GM12878 (cell line): Measurements from ENCODE around the gene GAREM1. TPM values are rescaled to one million over a fixed set of nuclear protein-coding genes. Genes with fewer than 3 reads are reported as not detected.

Experiments used
- ATAC-seq: fragments of 200-7000 bp; cut with Tn5 transposase; 3 replicates; pipeline ENCODE4 v1.9.1; 2020; ENCODE audit warnings: mild to moderate bottlenecking, moderate library complexity
- BruUV-seq: library from RNA; stranded (reverse); fragments of 400-500 nt; replicated peaks from 2 replicates; lab custom pipeline; 2021; lab: Mats Ljungman, UMichigan
- CTCF ChIA-PET: fragments of 300-600 bp; sonication (Branson Sonifier 250); formaldehyde crosslinking; extraction: SDS; loops from one replicate; lab custom pipeline; 2021; ENCODE audit warnings: inconsistent platforms; lab: Yijun Ruan, JAX
- POLR2A ChIA-PET: fragments of 350-600 bp; formaldehyde crosslinking; extraction: SDS; loops from one replicate; lab custom pipeline; 2021; ENCODE audit warnings: inconsistent platforms; lab: Charles Lee
- RAD21 ChIA-PET: fragments of 300-600 bp; sonication (Branson Sonifier 250); formaldehyde crosslinking; loops from one replicate; lab custom pipeline; 2023; ENCODE audit warnings: antibody characterized with exemption; ENCODE audit not compliant: unreplicated experiment; lab: Charles Lee
- SMC1A ChIA-PET: fragments of 300-600 bp; sonication (Branson Sonifier 250); formaldehyde crosslinking; loops from one replicate; lab custom pipeline; 2023; ENCODE audit not compliant: unreplicated experiment, uncharacterized antibody; lab: Charles Lee
- DNase-seq: peaks from one replicate; pipeline ENCODE4 v3.0.0-alpha.2; 2011; ENCODE audit warnings: low read depth, low spot score
- FAIRE-seq: peaks from 3 replicates; lab custom pipeline; 2011; peaks lifted over from hg19 to GRCh38; lab: Jason Lieb, UNC
- H2AFZ ChIP-seq: 2 replicates; pipeline ENCODE4 v1.6.0; 2011; ENCODE audit warnings: low read depth, low read length, control low read depth; ENCODE audit not compliant: control insufficient read depth
- H3K27ac ChIP-seq: 2 replicates; pipeline ENCODE4 v1.5.1; 2011; ENCODE audit warnings: control low read depth; ENCODE audit not compliant: control insufficient read depth, insufficient read depth
- H3K27me3 ChIP-seq, 2 experiments: replicated peaks in 1 of 2; 2 replicates each; pipeline versions ENCODE4 v1.6.0 to v1.6.1; 2011; ENCODE audit warnings: low read length in 1 of 2; ENCODE audit not compliant: control insufficient read depth in 2 of 2, insufficient read depth in 2 of 2
- H3K36me3 ChIP-seq, 2 experiments: 2 replicates each; pipeline ENCODE4 v1.5.1; 2011; ENCODE audit warnings: low read length in 1 of 2; ENCODE audit not compliant: control insufficient read depth in 2 of 2, insufficient read depth in 2 of 2
- H3K4me1 ChIP-seq: 2 replicates; pipeline ENCODE4 v1.6.1; 2011; ENCODE audit warnings: mild to moderate bottlenecking, low read length, moderate library complexity, mixed read lengths; ENCODE audit not compliant: control insufficient read depth, insufficient read depth
- H3K4me2 ChIP-seq: 2 replicates; pipeline ENCODE4 v1.6.0; 2011; ENCODE audit warnings: control low read depth; ENCODE audit not compliant: control insufficient read depth, insufficient read depth
- H3K4me3 ChIP-seq: fragments of 200-600 bp; sonication (generic); 2 replicates; pipeline ENCODE4 v1.5.1; 2016
- H3K79me2 ChIP-seq: 2 replicates; pipeline ENCODE4 v1.6.0; 2011; ENCODE audit warnings: low read length; ENCODE audit not compliant: control insufficient read depth, insufficient read depth
- H3K9ac ChIP-seq: 2 replicates; pipeline ENCODE4 v1.8.0; 2011; ENCODE audit warnings: low read length, control low read depth, mixed read lengths; ENCODE audit not compliant: control insufficient read depth, insufficient read depth
- H3K9me3 ChIP-seq: replicated peaks from 3 replicates; pipeline ENCODE4 v1.5.1; 2011; ENCODE audit warnings: mild to moderate bottlenecking, low read length; ENCODE audit not compliant: control insufficient read depth, insufficient read depth
- H4K20me1 ChIP-seq: 2 replicates; pipeline ENCODE4 v1.6.0; 2011; ENCODE audit not compliant: control insufficient read depth, insufficient read depth
- BCL11A ChIP-seq: IDR thresholded peaks from 2 replicates; pipeline ENCODE4 v1.6.1; 2011; ENCODE audit warnings: low read depth, low read length
- CEBPB ChIP-seq, 2 experiments: fragments of 150-350 bp in 1 of 2; IDR thresholded peaks; 2 replicates each; pipeline ENCODE4 v1.6.1; 2012 to 2014; ENCODE audit warnings: low read depth in 2 of 2, low read length in 2 of 2, borderline replicate concordance in 1 of 2, inconsistent platforms in 1 of 2
- DPF2 ChIP-seq: fragments of 450-650 bp; IDR thresholded peaks from 2 replicates; pipeline ENCODE4 v1.6.1; 2017; ENCODE audit warnings: mild to moderate bottlenecking
- EZH2 ChIP-seq: IDR thresholded peaks from 2 replicates; pipeline ENCODE4 v1.6.1; 2012; ENCODE audit warnings: low read depth, mild to moderate bottlenecking, control low read depth, inconsistent platforms, low read length, borderline replicate concordance; ENCODE audit not compliant: control insufficient read depth
- JUNB ChIP-seq: IDR thresholded peaks from 2 replicates; pipeline ENCODE4 v1.6.1; 2016; ENCODE audit warnings: antibody characterized with exemption, mild to moderate bottlenecking
- KDM1A ChIP-seq: fragments of 200-600 bp; sonication (generic); IDR thresholded peaks from 2 replicates; pipeline ENCODE4 v1.6.1; 2016; ENCODE audit warnings: borderline replicate concordance
- PAX8 ChIP-seq: fragments of 450-650 bp; IDR thresholded peaks from 2 replicates; pipeline ENCODE4 v1.6.1; 2017; ENCODE audit warnings: mild to moderate bottlenecking, moderate library complexity
- PML ChIP-seq: IDR thresholded peaks from 2 replicates; pipeline ENCODE4 v1.6.1; 2012; ENCODE audit warnings: low read length, inconsistent platforms
- POLR2AphosphoS2 ChIP-seq: IDR thresholded peaks from 2 replicates; pipeline ENCODE4 v1.6.1; 2011; ENCODE audit warnings: low read depth, mild to moderate bottlenecking, low read length, improper control_type of control experiment, moderate library complexity
- POLR2AphosphoS5 ChIP-seq: IDR thresholded peaks from 2 replicates; pipeline ENCODE4 v1.6.1; 2011; ENCODE audit warnings: mild to moderate bottlenecking, low read length, inconsistent platforms
- RAD21 ChIP-seq: IDR thresholded peaks from 2 replicates; pipeline ENCODE4 v1.6.1; 2011; ENCODE audit warnings: mild to moderate bottlenecking, low read depth, low read length, moderate library complexity; ENCODE audit not compliant: insufficient read depth
- RB1 ChIP-seq: fragments of 450-650 bp; formaldehyde crosslinking; IDR thresholded peaks from 2 replicates; pipeline ENCODE4 v1.6.1; 2017; ENCODE audit warnings: mild to moderate bottlenecking, borderline replicate concordance
- RELA ChIP-seq: fragments of 450-650 bp; IDR thresholded peaks from 2 replicates; pipeline ENCODE4 v1.8.0; 2014; ENCODE audit warnings: borderline replicate concordance; ENCODE audit not compliant: partially characterized antibody
- SMARCA5 ChIP-seq: fragments of 450-650 bp; IDR thresholded peaks from 2 replicates; pipeline ENCODE4 v1.6.1; 2017; ENCODE audit warnings: mild to moderate bottlenecking
- TBL1XR1 ChIP-seq: IDR thresholded peaks from 2 replicates; pipeline ENCODE4 v1.6.1; 2012; ENCODE audit warnings: low read depth, low read length, improper control_type of control experiment
- ZNF217 ChIP-seq: fragments of 450-650 bp; IDR thresholded peaks from 2 replicates; pipeline ENCODE4 v1.6.1; 2017; ENCODE audit warnings: antibody characterized with exemption, mild to moderate bottlenecking
- ZNF24 ChIP-seq: fragments of 450-650 bp; IDR thresholded peaks from 2 replicates; pipeline ENCODE4 v1.6.1; 2017; ENCODE audit warnings: antibody characterized with exemption, mild to moderate bottlenecking
- ZNF274 ChIP-seq: IDR thresholded peaks from one replicate; pipeline ENCODE4 v1.8.0; 2011; ENCODE audit not compliant: insufficient read length, insufficient read depth
- WGBS: methylation state at CpG from one replicate; pipeline ENCODE4 v1.1.6; 2016; ENCODE audit warnings: low lambda C conversion rate; ENCODE audit not compliant: insufficient replicate concordance, insufficient coverage; ENCODE audit errors: missing lambda C conversion rate; 5-methylcytosine and 5-hydroxymethylcytosine counted together
- in situ Hi-C: fragments of 300-500 bp; cut with MboI; formaldehyde crosslinking; loops from 9 replicates; pipeline ENCODE4 v1.14.3; 2018; ENCODE audit warnings: mixed read lengths
- intact Hi-C: fragments of 100-400 bp; cut with micrococcal nuclease; formaldehyde crosslinking; loops from one replicate; pipeline ENCODE4 v1.14.2; 2022; ENCODE audit not compliant: unreplicated experiment
- polyA plus RNA-seq, 11 experiments: library from polyadenylated mRNA; depleted of rRNA in 4 of 11; unstranded in 6 of 11; stranded (reverse) in 5 of 11; fragments of >200 nt; fragmentation: Nextera tagmentation in 4 of 11; fragmentation: Illumina TruSeq in 1 of 11; extraction: Ambion mirVana in 4 of 11; extraction: Trizol in 1 of 11; gene quantifications; 1 replicate in 1 of 11; 2 replicates in 10 of 11; pipeline versions ENCODE4 v1.2.1 to v1.2.3, GENCODE V29; 2011 to 2016; ENCODE audit warnings: inconsistent platforms in 2 of 11, missing spikeins in 2 of 11, low read depth in 1 of 11
- total RNA-seq, 4 experiments: library from RNA; depleted of rRNA in 3 of 4; stranded (reverse); fragments of >200 nt in 3 of 4; fragmentation: Illumina TruSeq in 1 of 4; extraction: Trizol in 1 of 4; gene quantifications; 2 replicates each; pipeline versions ENCODE4 v1.2.1 to v1.2.3, GENCODE V29; 2013 to 2021

The GAREM1 gene
- total and polyA plus RNA-seq, 10 of the 15 experiments (the other 5 are each of a cell fraction or from before 2014, with no cell fraction given): 0.05 to 0.29 (median 0.05) TPM; not detected in 7

- Histone ChIP-seq H3K27ac (no peak overlapping the region), H3K4me3 (no peak overlapping the region), H2AFZ (no peak overlapping the region), H3K36me3 (no peaks in the 10 kb centered on the region), H3K9ac (no peak overlapping the region), H3K4me2 (no peak overlapping the region), H3K79me2 (no peaks in the 10 kb centered on the region), H3K27me3 (no peaks in the 10 kb centered on the region), H4K20me1 (no peaks in the 10 kb centered on the region), H3K9me3 (no peaks in the 10 kb centered on the region), H3K4me1 (no peaks in the 10 kb centered on the region)
- TF ChIP-seq ZNF24: no peak
- no peak for TF ChIP-seq EZH2
- no peak for TF ChIP-seq POLR2AphosphoS2
- TF ChIP-seq RAD21: no peak
- no peak for TF ChIP-seq PML
- TF ChIP-seq POLR2AphosphoS5: no peak
- no peak for TF ChIP-seq ZNF274
- no peak for TF ChIP-seq DPF2
- TF ChIP-seq JUNB: no peak
- TF ChIP-seq KDM1A: no peak
- no peak for TF ChIP-seq CEBPB (IDR thresholded peaks at IDR 0.05; ENCODE audit: borderline replicate concordance in 1 of 2, low read depth in 2 of 2, low read length in 2 of 2)
- no peak for TF ChIP-seq TBL1XR1
- no peak for TF ChIP-seq SMARCA5
- TF ChIP-seq RELA: no peak
- no peak for TF ChIP-seq BCL11A
- TF ChIP-seq ZNF217: no peak
- TF ChIP-seq PAX8: no peak
- no peak for TF ChIP-seq RB1
- CTCF ChIA-PET: no interaction called here
- intact Hi-C loops: no loop called here
- FAIRE-seq (no peak), ATAC-seq (no peak), DNase-seq (no peak)
- in situ Hi-C loops: no loop called here
- POLR2A ChIA-PET: interaction anchor here (0.5 kb wide), 1 partner anchor 19 kb away, joined by 3 read pairs; no protein-coding TSS in a partner anchor
- RAD21 ChIA-PET: no interaction called here
- SMC1A ChIA-PET: no interaction called here
- WGBS: 47% methylated on average over 7 of the region's 7 CpGs
- BruUV-seq: no TSS peak
Observed at GRCh38 chr18:32511147-32511546, 40.5 kb upstream of the GAREM1 start.
